ENCODE data around the gene CGNL1.

GRCh38 chr15:57393061-57393460 lies 16.8 kb downstream of the CGNL1 start:
- TF ChIP-seq TAF1 (IDR thresholded peaks at IDR 0.05; ENCODE audit: low read depth) (no peak), EP300 (IDR thresholded peaks at IDR 0.05; ENCODE audit: borderline replicate concordance) (no peak), REST (IDR thresholded peaks at IDR 0.05; ENCODE audit: low read depth) (no peak), FOXM1 (IDR thresholded peaks at IDR 0.05; ENCODE audit: borderline replicate concordance, low read depth) (no peak), TCF12 (IDR thresholded peaks at IDR 0.05; ENCODE audit: low read depth) (no peak), NFIC (IDR thresholded peaks at IDR 0.05) (no peak), TEAD4 (IDR thresholded peaks at IDR 0.05) (no peak), ZBTB7A (IDR thresholded peaks at IDR 0.05; ENCODE audit: low read depth) (no peak), RAD21 (IDR thresholded peaks at IDR 0.05; ENCODE audit: low read depth) (no peak), MAX (IDR thresholded peaks at IDR 0.05) (no peak), YY1 (IDR thresholded peaks at IDR 0.05; ENCODE audit: low read depth) (no peak), EGR1 (IDR thresholded peaks at IDR 0.05) (no peak), CREB1 (IDR thresholded peaks at IDR 0.05; ENCODE audit: low read depth) (no peak)
